ENCODE data around the gene WDR33. TPM values are rescaled to one million over a fixed set of nuclear protein-coding genes. Genes with fewer than 3 reads are reported as not detected.

WDR33 gene
- total and polyA plus RNA-seq, 2 of the 13 experiments (the other 11 are each of a cell fraction or from before 2014, with no cell fraction given) = 54.9 to 78.2 TPM

- Histone ChIP-seq H3K4me2 (ENCODE audit: low read depth, low read length) (no peak overlapping the region), H3K9me3 (ENCODE audit: low read length) (no peaks in the 10 kb centered on the region), H3K36me3 (replicated peaks in 1 of 2; ENCODE audit: control insufficient read depth in 1 of 2, insufficient read depth in 2 of 2, low read length in 2 of 2) (peaks cover 17 to 65% of the 10 kb centered on the region in 2 experiments; a peak in 4 of 5 replicates), H3K4me3 (replicated peaks in 1 of 3; ENCODE audit: insufficient read depth in 1 of 3, low read depth in 2 of 3, low read length in 3 of 3) (no peak overlapping the region), H3K27ac (ENCODE audit: extremely low read length, insufficient read depth, low read length) (no peak overlapping the region), H3K79me2 (ENCODE audit: insufficient read depth, low read length) (no peaks in the 10 kb centered on the region), H4K20me1 (ENCODE audit: insufficient read depth, low read length) (no peaks in the 10 kb centered on the region), H2AFZ (ENCODE audit: low read length) (no peak overlapping the region), H3K9ac (ENCODE audit: insufficient read depth, low read depth, low read length) (no peak overlapping the region), H3K27me3 (ENCODE audit: control insufficient read depth in 1 of 2, insufficient read depth in 2 of 2, low read length in 2 of 2) (no peaks in the 10 kb centered on the region), H3K4me1 (ENCODE audit: insufficient read depth, low read length) (peaks cover 12% of the 10 kb centered on the region)
- in situ Hi-C loops (cut with HindIII; ENCODE audit: extremely low pct_ligation_motif_present, low pct_unique_long_range_greater_than_20kb) = no loop called here
- TF ChIP-seq KDM1A (CRISPR knock-in tag; IDR thresholded peaks at IDR 0.05) = no peak
- no peak for TF ChIP-seq ZNF292 (CRISPR knock-in tag; IDR thresholded peaks at IDR 0.05; ENCODE audit: borderline replicate concordance, low read depth)
- peak; percentile 51 for TF ChIP-seq HNRNPK (IDR thresholded peaks at IDR 0.05; ENCODE audit: low read depth, low read length, poor library complexity, severe bottlenecking)
- TF ChIP-seq ZNF460 (CRISPR knock-in tag; IDR thresholded peaks at IDR 0.05; ENCODE audit: borderline replicate concordance) = no peak
- TF ChIP-seq MAFK (conservative IDR thresholded peaks at IDR 0.05 in 1 of 2, IDR thresholded peaks at IDR 0.05 in 1 of 2; ENCODE audit: low read length in 2 of 2) = peak; percentile 76 to 87
- no peak for TF ChIP-seq SIX1 (CRISPR knock-in tag; IDR thresholded peaks at IDR 0.05; ENCODE audit: borderline replicate concordance)
- peak; percentile 81 for TF ChIP-seq MAFF (IDR thresholded peaks at IDR 0.05; ENCODE audit: low read depth, low read length)
- BruUV-seq (replicated peaks) = no TSS peak
- ChIA-PET POLR2A (no interaction called here), CTCF (ENCODE audit: low intra/inter-chr PET ratio, low total read pairs) (no interaction called here)
- DNase-seq (ENCODE audit: low spot score) (no peak), FAIRE-seq (no peak), ATAC-seq (no peak)
- intact Hi-C loops (cut with micrococcal nuclease; ENCODE audit: unreplicated experiment) = loop anchor here (5.0 kb wide), 1 partner anchor 46 kb away; no protein-coding TSS in a partner anchor
- WGBS (ENCODE audit: low lambda C conversion rate) = 98% methylated on average over 14 of the region's 14 CpGs
Observed at GRCh38 chr2:127715778-127716449, 95.1 kb downstream of the WDR33 start.

- in situ Hi-C loops (cut with HindIII; ENCODE audit: extremely low pct_ligation_motif_present, low pct_unique_long_range_greater_than_20kb) = no loop called here
- TF ChIP-seq, protein P1, sequence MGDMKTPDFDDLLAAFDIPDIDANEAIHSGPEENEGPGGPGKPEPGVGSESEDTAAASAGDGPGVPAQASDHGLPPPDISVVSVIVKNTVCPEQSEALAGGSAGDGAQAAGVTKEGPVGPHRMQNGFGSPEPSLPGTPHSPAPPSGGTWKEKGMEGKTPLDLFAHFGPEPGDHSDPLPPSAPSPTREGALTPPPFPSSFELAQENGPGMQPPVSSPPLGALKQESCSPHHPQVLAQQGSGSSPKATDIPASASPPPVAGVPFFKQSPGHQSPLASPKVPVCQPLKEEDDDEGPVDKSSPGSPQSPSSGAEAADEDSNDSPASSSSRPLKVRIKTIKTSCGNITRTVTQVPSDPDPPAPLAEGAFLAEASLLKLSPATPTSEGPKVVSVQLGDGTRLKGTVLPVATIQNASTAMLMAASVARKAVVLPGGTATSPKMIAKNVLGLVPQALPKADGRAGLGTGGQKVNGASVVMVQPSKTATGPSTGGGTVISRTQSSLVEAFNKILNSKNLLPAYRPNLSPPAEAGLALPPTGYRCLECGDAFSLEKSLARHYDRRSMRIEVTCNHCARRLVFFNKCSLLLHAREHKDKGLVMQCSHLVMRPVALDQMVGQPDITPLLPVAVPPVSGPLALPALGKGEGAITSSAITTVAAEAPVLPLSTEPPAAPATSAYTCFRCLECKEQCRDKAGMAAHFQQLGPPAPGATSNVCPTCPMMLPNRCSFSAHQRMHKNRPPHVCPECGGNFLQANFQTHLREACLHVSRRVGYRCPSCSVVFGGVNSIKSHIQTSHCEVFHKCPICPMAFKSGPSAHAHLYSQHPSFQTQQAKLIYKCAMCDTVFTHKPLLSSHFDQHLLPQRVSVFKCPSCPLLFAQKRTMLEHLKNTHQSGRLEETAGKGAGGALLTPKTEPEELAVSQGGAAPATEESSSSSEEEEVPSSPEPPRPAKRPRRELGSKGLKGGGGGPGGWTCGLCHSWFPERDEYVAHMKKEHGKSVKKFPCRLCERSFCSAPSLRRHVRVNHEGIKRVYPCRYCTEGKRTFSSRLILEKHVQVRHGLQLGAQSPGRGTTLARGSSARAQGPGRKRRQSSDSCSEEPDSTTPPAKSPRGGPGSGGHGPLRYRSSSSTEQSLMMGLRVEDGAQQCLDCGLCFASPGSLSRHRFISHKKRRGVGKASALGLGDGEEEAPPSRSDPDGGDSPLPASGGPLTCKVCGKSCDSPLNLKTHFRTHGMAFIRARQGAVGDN (CRISPR knock-in tag; IDR thresholded peaks at IDR 0.05) = 0 out of 2 replicates have a peak, but pooled peaks have one; percentile 14
- TF ChIP-seq IRF2 (CRISPR knock-in tag; IDR thresholded peaks at IDR 0.05) (no peak), AGO2 (optimal IDR thresholded peaks at IDR 0.05; ENCODE audit: low read depth, low read length) (peak; percentile 75)
- ATAC-seq = peak; percentile 12; the same call in 2 of the 3 replicates
- Histone ChIP-seq H3K4me2 (ENCODE audit: low read depth, low read length) (no peak overlapping the region), H3K4me3 (replicated peaks in 1 of 3; ENCODE audit: insufficient read depth in 1 of 3, low read depth in 2 of 3, low read length in 3 of 3) (no peak overlapping the region), H3K36me3 (replicated peaks in 1 of 2; ENCODE audit: control insufficient read depth in 1 of 2, insufficient read depth in 2 of 2, low read length in 2 of 2) (peaks cover 23 to 61% of the 10 kb centered on the region in 2 experiments), H3K27ac (ENCODE audit: extremely low read length, insufficient read depth, low read length) (no peak overlapping the region), H2AFZ (ENCODE audit: low read length) (no peak overlapping the region), H4K20me1 (ENCODE audit: insufficient read depth, low read length) (no peaks in the 10 kb centered on the region), H3K9ac (ENCODE audit: insufficient read depth, low read depth, low read length) (no peak overlapping the region), H3K79me2 (ENCODE audit: insufficient read depth, low read length) (no peaks in the 10 kb centered on the region), H3K4me1 (ENCODE audit: insufficient read depth, low read length) (peaks cover 12% of the 10 kb centered on the region), H3K27me3 (ENCODE audit: control insufficient read depth in 1 of 2, insufficient read depth in 2 of 2, low read length in 2 of 2) (no peaks in the 10 kb centered on the region), H3K9me3 (ENCODE audit: low read length) (no peaks in the 10 kb centered on the region)
- CTCF ChIA-PET (ENCODE audit: low intra/inter-chr PET ratio, low total read pairs) = no interaction called here
- intact Hi-C loops (cut with micrococcal nuclease; ENCODE audit: unreplicated experiment) = no loop called here
- POLR2A ChIA-PET = no interaction called here
- 91% methylated on average over 25 of the region's 25 CpGs for WGBS (ENCODE audit: low lambda C conversion rate)
- FAIRE-seq = no peak
- no TSS peak for BruUV-seq (replicated peaks)
- DNase-seq (ENCODE audit: low spot score) = no peak
Observed at GRCh38 chr2:127713562-127713961, 97.4 kb downstream of the WDR33 start.
